ENCODE measurements around the gene TCFL5. TPM values are rescaled to one million over a fixed set of nuclear protein-coding genes. Genes with fewer than 3 reads are reported as not detected.

Gene TCFL5
- total and polyA plus RNA-seq, 2 experiments from 2014 or later = 1.7 to 18.5 TPM

- no peaks in the 10 kb centered on the region for H3K4me1 ChIP-seq (ENCODE audit: insufficient read depth)
- H3K27ac ChIP-seq = no peak overlapping the region
- peak; percentile 29 for DNase-seq
- 77 to 82% methylated on average over 7 of the region's 7 CpGs for WGBS, 2 experiments (ENCODE audit: low coverage in 1 of 2, low lambda C conversion rate in 2 of 2, missing lambda C conversion rate in 2 of 2)
- no peak overlapping the region for H2AFZ ChIP-seq
- no peaks in the 10 kb centered on the region for H3K9me3 ChIP-seq (ENCODE audit: low read depth)
- H3K36me3 ChIP-seq (ENCODE audit: low read depth) = peaks cover 59% of the 10 kb centered on the region
- in situ Hi-C loops (cut with MboI) = no loop called here
- H3K4me3 ChIP-seq = no peak overlapping the region
- H3K9me2 ChIP-seq (ENCODE audit: insufficient read depth) = no peaks in the 10 kb centered on the region
- no peaks in the 10 kb centered on the region for H3K27me3 ChIP-seq (replicated peaks; ENCODE audit: insufficient read depth)
- peaks cover 22% of the 10 kb centered on the region for H3F3A ChIP-seq (ENCODE audit: insufficient read depth)
- no peak overlapping the region for H3K4me2 ChIP-seq (ENCODE audit: unreplicated experiment)
- no peak overlapping the region for H3K9ac ChIP-seq
- H3K79me2 ChIP-seq (ENCODE audit: insufficient read depth) = peaks cover 48% of the 10 kb centered on the region
- TF ChIP-seq EZH2 (IDR thresholded peaks at IDR 0.05; ENCODE audit: insufficient read depth, poor library complexity, severe bottlenecking) = no peak
- TF ChIP-seq EZH2phosphoT487 (IDR thresholded peaks at IDR 0.05; ENCODE audit: insufficient read depth, low read depth) = no peak
- H4K20me1 ChIP-seq (ENCODE audit: insufficient read depth) = peaks cover 2% of the 10 kb centered on the region; the same call in 1 of the 2 replicates
These were observed 41.4 kb upstream of the TCFL5 start for GRCh38 chr20:62902926-62903615.

- no peak for TF ChIP-seq EZH2phosphoT487 (IDR thresholded peaks at IDR 0.05; ENCODE audit: insufficient read depth, low read depth)
- no peak for TF ChIP-seq EZH2 (IDR thresholded peaks at IDR 0.05; ENCODE audit: insufficient read depth, poor library complexity, severe bottlenecking)
- H3K79me2 ChIP-seq (ENCODE audit: insufficient read depth) = peaks cover 36% of the 10 kb centered on the region
- no peaks in the 10 kb centered on the region for H3K9me3 ChIP-seq (ENCODE audit: low read depth)
- no peak overlapping the region for H3K4me3 ChIP-seq
- H3K9me2 ChIP-seq (ENCODE audit: insufficient read depth) = no peaks in the 10 kb centered on the region
- in situ Hi-C loops (cut with MboI) = no loop called here
- no peak overlapping the region for H3K4me2 ChIP-seq (ENCODE audit: unreplicated experiment)
- no peak overlapping the region for H3K27ac ChIP-seq
- no peak for DNase-seq
- H3F3A ChIP-seq (ENCODE audit: insufficient read depth) = peaks cover 22% of the 10 kb centered on the region
- H3K4me1 ChIP-seq (ENCODE audit: insufficient read depth) = no peaks in the 10 kb centered on the region
- 80 to 84% methylated on average over 11 of the region's 11 CpGs for WGBS, 2 experiments (ENCODE audit: low coverage in 1 of 2, low lambda C conversion rate in 2 of 2, missing lambda C conversion rate in 2 of 2)
- H3K9ac ChIP-seq = no peak overlapping the region
- H2AFZ ChIP-seq = no peak overlapping the region
- H4K20me1 ChIP-seq (ENCODE audit: insufficient read depth) = peaks cover 2% of the 10 kb centered on the region; the same call in 1 of the 2 replicates
- H3K27me3 ChIP-seq (replicated peaks; ENCODE audit: insufficient read depth) = no peaks in the 10 kb centered on the region
- peaks cover 54% of the 10 kb centered on the region for H3K36me3 ChIP-seq (ENCODE audit: low read depth)
These were observed 40.3 kb upstream of the TCFL5 start for GRCh38 chr20:62901891-62902290.

GRCh38 chr20:62900692-62901584 lies 39.3 kb upstream of the TCFL5 start:
- no peaks in the 10 kb centered on the region for H3K9me2 ChIP-seq (ENCODE audit: insufficient read depth)
- WGBS, 2 experiments (ENCODE audit: low coverage in 1 of 2, low lambda C conversion rate in 2 of 2, missing lambda C conversion rate in 2 of 2) = 49 to 53% methylated on average over 20 of the region's 20 CpGs
- DNase-seq = peak; percentile 30
- no peaks in the 10 kb centered on the region for H3K4me1 ChIP-seq (ENCODE audit: insufficient read depth)
- H3K27me3 ChIP-seq (replicated peaks; ENCODE audit: insufficient read depth) = no peaks in the 10 kb centered on the region
- H3K27ac ChIP-seq = no peak overlapping the region
- no peak overlapping the region for H2AFZ ChIP-seq
- no peak overlapping the region for H3K9ac ChIP-seq
- no peaks in the 10 kb centered on the region for H3K9me3 ChIP-seq (ENCODE audit: low read depth)
- no peak overlapping the region for H3K4me2 ChIP-seq (ENCODE audit: unreplicated experiment)
- in situ Hi-C loops (cut with MboI) = no loop called here
- H3K4me3 ChIP-seq = no peak overlapping the region
- H3K79me2 ChIP-seq (ENCODE audit: insufficient read depth) = peaks cover 26% of the 10 kb centered on the region
- TF ChIP-seq EZH2 (IDR thresholded peaks at IDR 0.05; ENCODE audit: insufficient read depth, poor library complexity, severe bottlenecking) (no peak), EZH2phosphoT487 (IDR thresholded peaks at IDR 0.05; ENCODE audit: insufficient read depth, low read depth) (no peak)
- peaks cover 22% of the 10 kb centered on the region for H3F3A ChIP-seq (ENCODE audit: insufficient read depth)
- peaks cover 45% of the 10 kb centered on the region for H3K36me3 ChIP-seq (ENCODE audit: low read depth)
- H4K20me1 ChIP-seq (ENCODE audit: insufficient read depth) = peaks cover 2% of the 10 kb centered on the region; the same call in 1 of the 2 replicates

GRCh38 chr20:62900052-62900691 lies 38.5 kb upstream of the TCFL5 start:
- Histone ChIP-seq H4K20me1 (ENCODE audit: insufficient read depth) (peaks cover 2% of the 10 kb centered on the region; the same call in 1 of the 2 replicates), H3K9me3 (ENCODE audit: low read depth) (no peaks in the 10 kb centered on the region), H3K4me3 (no peak overlapping the region), H3K79me2 (ENCODE audit: insufficient read depth) (peaks cover 19% of the 10 kb centered on the region), H3K27ac (no peak overlapping the region), H3K4me2 (ENCODE audit: unreplicated experiment) (no peak overlapping the region), H3F3A (ENCODE audit: insufficient read depth) (peaks cover 22% of the 10 kb centered on the region), H3K9ac (no peak overlapping the region), H2AFZ (no peak overlapping the region), H3K36me3 (ENCODE audit: low read depth) (peaks cover 38% of the 10 kb centered on the region), H3K27me3 (replicated peaks; ENCODE audit: insufficient read depth) (no peaks in the 10 kb centered on the region), H3K9me2 (ENCODE audit: insufficient read depth) (no peaks in the 10 kb centered on the region), H3K4me1 (ENCODE audit: insufficient read depth) (no peaks in the 10 kb centered on the region)
- TF ChIP-seq EZH2 (IDR thresholded peaks at IDR 0.05; ENCODE audit: insufficient read depth, poor library complexity, severe bottlenecking) = no peak
- TF ChIP-seq EZH2phosphoT487 (IDR thresholded peaks at IDR 0.05; ENCODE audit: insufficient read depth, low read depth) = no peak
- in situ Hi-C loops (cut with MboI) = no loop called here
- DNase-seq = peak; percentile 88
- WGBS, 2 experiments (ENCODE audit: low coverage in 1 of 2, low lambda C conversion rate in 2 of 2, missing lambda C conversion rate in 2 of 2) = 8 to 10% methylated on average over 10 to 11 of the region's 11 CpGs

Data from GM23248 (cell line).